Measurements from ENCODE around the gene LRRC23.

The LRRC23 gene

DNA sequence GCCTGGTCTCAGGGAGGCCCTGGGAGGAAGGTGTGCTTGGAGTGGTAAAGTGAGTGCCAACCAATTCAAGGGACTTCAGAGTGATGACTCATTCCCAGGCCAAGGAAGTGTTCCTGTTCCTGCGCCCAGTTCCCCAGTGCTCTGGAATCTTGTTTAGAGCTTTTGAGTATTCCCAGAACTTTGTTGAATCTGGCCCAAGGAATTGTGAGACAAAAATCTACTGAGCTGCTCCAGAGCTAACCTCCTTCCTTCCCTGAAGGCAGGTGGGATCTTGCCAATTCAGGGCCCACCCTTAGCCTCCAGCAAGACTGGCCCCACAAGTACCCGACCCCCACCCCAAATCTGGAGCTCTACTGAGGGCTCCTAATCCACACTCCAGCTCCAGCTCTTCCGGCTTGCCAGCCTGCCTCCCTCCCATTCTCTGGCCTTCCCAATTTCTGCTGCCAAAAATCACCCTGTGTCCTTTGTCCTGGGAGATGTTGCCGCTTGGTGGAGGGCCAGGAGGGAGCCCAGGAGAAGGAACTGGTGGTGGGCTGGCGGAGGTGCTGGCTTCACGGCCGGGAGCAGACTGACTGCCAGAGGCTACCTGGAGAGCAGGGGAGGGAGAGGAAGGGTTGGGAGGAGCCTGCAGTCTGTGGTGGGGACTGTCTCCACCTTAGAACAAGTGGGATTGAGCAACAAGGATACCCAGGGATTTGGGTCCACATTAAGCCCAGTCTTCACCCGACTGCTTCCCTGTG is 21.1 kb downstream of the LRRC23 start:
- DNase-seq (ENCODE audit: low read depth): peak; percentile 89

DNA sequence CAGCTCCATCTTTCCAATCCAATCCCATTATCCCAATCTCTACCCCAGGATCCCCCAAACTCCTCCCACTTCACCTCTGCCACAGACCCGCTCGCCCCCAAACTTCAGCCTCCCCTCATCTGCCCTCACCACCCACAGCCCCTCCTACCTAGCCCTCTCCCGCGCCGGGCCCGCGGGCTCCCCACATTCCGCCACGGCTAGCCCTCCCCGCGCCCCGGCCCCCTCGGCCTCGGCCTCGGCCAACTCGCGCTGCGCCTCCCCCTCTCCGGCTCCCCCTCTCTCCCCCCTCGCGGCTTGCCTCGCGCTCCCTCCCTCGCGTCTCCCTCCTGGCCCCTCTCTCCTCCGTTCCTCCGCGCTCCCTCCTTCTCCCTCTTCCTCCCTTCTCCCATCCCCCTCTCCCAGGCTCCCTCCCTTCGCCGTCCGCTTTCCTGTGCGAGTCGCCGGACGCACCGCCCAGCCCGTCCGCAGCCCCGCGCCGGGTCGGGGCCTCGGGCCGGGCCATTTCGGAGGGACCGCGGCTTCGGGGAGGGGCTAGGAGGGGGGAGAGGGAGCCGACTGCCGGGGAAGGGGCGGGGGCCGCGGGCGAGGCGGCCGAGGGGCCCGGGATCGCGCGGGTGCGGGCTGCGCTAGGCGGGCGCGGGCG is 22.9 kb downstream of the LRRC23 start, which contains the start of gene ATN1:
Gene ATN1, plus strand, starts transcription at position 581 of the 643 bp plus-strand sequence. CDS start 6,043 bp downstream, outside the sequence.
- DNase-seq (ENCODE audit: low read depth): peak; percentile 68

DNA sequence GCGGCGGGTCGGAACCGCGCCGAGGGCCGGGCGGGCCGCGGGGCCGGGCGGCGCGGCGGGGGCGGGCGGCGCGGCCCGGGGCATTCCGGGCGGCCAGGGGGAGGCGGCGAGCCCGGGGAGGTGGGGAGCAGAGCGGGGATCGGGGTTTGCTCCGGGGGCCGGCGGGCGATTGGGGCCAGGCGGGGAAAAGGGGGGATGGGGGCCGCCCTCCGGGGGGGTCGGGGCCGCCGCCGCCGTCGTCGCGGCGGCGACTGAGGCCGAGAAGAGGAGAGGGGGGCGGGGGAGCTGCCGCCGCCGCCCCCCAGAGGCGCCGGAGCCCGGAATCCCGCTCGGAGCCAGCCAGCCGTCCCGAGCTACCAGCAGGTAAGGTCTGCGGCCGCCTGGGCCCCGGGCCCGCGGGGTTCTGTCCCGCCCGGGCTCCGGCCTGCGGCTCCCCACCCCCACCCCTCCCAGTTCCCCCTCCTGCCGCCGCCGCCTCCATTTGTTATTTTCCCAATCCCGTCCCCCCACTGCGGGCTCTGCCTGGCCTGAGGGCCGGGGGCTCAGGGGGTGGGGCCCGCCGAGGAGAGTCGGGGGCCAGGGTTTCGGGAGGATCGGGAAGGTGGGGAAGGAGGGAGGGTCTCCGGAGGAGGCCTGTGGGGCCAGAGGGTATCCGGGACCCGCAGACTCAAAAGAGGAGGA is 23.5 kb downstream of the LRRC23 start:
- no peak for DNase-seq (ENCODE audit: low read depth)

DNA sequence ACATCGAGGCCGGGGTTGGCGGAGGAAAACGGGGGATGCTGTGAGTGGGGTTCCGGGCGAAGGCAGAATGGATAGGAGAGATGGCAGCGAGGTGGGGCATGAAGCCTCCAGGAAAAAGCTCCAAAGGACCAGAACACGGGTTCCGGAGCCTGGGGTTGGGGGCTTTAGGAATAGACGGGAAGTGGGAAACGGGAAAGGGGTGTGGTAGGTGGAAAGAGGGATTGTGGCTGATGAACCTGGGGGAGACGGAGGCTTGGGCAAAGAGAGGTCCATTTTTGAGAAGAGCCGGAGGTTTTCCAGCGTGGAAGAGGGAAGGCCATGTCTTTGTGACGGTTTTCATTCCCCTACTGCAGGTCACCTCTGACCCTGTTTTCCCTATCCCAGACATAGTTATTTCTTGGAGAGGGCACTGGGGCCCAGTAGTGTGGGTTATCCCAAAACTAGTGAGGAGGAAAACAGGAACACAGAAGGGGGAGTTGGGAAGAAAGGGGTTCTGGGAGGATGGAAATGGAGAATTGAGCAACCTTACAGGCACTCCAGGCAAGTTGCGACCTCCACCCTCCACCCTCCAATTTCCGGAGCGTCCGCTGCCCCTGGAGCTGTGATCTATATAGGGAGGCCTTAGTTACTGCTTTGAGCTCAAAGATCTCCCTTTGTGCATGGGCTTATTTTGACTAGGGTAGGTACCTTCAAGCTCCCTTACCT is 24.2 kb downstream of the LRRC23 start:
- DNase-seq (ENCODE audit: low read depth): no peak

DNA sequence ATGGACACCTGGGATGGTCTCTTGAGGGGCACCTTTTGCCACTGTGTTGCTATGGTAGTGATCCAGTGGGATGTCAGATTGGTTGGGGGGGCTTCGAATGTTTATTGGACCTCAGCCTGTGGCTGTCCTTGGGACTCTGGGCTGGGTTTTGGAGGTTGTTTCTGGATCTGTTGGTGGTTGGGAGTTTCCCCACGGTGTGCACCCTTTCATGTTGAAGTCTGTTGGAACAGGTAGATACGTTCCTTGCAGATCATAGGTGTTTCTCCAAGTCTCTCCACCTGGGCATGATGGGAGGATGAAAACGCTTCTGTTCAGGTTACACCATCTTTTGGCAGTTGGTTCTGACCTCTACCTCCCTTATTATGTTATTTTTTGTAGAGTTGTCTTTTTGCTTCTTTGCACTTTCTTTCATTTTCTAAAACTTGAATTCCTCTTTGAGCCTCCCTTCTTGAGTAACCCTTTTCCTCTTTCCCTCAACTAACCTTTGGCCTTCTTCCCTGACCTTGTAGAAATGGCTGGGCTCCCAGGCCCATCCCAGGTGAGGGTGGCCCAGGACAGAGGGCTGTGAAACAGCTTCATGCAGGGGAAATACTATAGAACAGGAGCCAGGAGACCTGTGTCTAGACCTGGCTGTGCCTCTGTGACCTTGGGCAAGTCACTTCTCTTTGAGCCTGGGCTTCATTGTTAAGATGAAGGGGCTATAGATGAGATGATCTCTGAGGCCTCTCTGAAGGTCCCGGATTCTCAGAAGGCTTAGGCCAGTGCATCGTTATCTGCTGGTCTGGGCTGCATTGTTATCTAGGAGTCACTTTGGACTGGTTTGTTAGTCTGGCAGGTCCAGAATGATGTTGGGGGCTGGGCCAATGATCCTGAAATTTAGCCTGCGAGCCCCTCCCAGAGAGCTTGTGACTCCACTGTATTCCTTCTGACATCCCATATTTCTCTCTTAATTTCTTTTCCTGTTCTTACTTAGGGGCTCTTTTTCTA is 25.1 kb downstream of the LRRC23 start:
- no peak for DNase-seq (ENCODE audit: low read depth)

DNA sequence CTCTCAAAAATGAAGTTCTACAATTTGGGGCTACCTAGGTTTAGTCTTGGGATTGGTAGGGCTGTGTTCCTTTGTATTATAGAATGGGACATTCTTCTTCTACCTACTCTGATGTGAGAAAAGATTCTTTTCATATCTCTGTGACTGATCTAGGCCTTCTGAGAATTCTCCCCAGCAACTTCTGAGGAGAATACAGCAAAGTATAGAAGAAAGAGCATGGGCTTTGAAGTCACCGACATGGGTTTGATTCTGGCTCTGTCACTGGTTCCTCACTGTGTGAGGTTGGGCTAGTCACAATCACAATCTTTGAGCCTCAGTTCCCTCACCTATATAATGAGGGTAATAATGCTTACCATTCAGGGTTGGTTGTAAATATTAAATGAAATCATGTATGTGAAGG is 28.1 kb downstream of the LRRC23 start:
- no peak for DNase-seq (ENCODE audit: low read depth)

DNA sequence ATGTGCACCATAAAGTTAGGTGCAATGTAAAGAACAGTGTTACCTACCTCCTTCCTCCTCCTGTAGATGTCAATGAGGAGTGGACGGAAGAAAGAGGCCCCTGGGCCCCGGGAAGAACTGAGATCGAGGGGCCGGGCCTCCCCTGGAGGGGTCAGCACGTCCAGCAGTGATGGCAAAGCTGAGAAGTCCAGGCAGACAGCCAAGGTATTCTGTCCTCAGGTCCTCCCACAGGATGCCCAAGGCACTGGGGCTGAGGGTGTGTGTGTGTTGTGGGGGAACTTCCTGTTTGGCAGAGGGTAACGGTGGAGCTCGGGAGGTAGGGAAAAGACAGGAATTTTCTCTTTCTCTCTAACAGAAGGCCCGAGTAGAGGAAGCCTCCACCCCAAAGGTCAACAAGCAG is 29.5 kb downstream of the LRRC23 start:
- DNase-seq (ENCODE audit: low read depth): no peak

DNA sequence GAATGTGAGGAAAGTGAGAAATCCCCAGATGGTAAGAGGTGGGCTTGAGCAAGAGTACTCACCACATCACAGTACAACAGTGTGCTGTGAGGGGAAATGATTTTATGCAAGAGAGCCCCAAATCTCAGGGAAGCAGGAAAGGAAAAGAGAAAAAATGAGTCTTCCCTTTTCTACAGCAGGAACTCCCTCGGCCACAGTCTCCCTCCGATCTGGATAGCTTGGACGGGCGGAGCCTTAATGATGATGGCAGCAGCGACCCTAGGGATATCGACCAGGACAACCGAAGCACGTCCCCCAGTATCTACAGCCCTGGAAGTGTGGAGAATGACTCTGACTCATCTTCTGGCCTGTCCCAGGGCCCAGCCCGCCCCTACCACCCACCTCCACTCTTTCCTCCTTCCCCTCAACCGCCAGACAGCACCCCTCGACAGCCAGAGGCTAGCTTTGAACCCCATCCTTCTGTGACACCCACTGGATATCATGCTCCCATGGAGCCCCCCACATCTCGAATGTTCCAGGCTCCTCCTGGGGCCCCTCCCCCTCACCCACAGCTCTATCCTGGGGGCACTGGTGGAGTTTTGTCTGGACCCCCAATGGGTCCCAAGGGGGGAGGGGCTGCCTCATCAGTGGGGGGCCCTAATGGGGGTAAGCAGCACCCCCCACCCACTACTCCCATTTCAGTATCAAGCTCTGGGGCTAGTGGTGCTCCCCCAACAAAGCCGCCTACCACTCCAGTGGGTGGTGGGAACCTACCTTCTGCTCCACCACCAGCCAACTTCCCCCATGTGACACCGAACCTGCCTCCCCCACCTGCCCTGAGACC is 31.0 kb downstream of the LRRC23 start:
- DNase-seq (ENCODE audit: low read depth): no peak

DNA sequence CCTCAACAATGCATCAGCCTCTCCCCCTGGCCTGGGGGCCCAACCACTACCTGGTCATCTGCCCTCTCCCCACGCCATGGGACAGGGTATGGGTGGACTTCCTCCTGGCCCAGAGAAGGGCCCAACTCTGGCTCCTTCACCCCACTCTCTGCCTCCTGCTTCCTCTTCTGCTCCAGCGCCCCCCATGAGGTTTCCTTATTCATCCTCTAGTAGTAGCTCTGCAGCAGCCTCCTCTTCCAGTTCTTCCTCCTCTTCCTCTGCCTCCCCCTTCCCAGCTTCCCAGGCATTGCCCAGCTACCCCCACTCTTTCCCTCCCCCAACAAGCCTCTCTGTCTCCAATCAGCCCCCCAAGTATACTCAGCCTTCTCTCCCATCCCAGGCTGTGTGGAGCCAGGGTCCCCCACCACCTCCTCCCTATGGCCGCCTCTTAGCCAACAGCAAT is 31.6 kb downstream of the LRRC23 start:
- no peak for DNase-seq (ENCODE audit: low read depth)

DNA sequence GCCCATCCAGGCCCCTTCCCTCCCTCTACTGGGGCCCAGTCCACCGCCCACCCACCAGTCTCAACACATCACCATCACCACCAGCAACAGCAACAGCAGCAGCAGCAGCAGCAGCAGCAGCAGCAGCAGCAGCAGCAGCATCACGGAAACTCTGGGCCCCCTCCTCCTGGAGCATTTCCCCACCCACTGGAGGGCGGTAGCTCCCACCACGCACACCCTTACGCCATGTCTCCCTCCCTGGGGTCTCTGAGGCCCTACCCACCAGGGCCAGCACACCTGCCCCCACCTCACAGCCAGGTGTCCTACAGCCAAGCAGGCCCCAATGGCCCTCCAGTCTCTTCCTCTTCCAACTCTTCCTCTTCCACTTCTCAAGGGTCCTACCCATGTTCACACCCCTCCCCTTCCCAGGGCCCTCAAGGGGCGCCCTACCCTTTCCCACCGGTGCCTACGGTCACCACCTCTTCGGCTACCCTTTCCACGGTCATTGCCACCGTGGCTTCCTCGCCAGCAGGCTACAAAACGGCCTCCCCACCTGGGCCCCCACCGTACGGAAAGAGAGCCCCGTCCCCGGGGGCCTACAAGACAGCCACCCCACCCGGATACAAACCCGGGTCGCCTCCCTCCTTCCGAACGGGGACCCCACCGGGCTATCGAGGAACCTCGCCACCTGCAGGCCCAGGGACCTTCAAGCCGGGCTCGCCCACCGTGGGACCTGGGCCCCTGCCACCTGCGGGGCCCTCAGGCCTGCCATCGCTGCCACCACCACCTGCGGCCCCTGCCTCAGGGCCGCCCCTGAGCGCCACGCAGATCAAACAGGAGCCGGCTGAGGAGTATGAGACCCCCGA is 32.2 kb downstream of the LRRC23 start:
- DNase-seq (ENCODE audit: low read depth): no peak

DNA sequence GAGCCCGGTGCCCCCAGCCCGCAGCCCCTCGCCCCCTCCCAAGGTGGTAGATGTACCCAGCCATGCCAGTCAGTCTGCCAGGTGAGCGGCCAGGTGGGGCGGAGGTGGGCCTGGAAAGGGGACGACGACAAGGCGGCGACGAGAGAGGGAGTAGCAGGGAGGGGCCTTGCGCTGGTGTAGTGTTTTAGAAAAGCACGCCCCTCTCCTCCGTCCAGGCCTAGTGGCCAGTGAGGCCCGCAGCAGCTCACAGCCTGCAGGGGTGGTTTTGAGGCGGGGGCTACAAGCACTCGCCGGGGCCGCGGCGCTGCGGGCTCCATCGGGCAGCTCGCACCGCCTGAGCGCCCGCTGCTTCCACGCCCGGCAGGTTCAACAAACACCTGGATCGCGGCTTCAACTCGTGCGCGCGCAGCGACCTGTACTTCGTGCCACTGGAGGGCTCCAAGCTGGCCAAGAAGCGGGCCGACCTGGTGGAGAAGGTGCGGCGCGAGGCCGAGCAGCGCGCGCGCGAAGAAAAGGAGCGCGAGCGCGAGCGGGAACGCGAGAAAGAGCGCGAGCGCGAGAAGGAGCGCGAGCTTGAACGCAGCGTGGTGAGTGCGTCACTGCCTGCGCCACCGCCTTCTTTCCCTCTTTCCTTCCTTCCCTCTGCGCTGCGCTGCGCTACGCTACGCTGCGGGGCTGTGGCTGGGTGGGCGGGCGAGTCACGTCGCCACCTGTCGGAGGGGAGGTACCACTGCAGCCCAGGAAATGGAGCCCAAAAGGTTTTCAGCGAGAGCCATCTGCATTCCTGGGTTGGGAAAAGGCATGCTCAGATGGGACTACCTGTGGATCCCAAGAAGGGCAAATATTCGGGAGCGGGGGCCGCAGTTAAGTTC is 33.1 kb downstream of the LRRC23 start:
- DNase-seq (ENCODE audit: low read depth): peak; percentile 84

DNA sequence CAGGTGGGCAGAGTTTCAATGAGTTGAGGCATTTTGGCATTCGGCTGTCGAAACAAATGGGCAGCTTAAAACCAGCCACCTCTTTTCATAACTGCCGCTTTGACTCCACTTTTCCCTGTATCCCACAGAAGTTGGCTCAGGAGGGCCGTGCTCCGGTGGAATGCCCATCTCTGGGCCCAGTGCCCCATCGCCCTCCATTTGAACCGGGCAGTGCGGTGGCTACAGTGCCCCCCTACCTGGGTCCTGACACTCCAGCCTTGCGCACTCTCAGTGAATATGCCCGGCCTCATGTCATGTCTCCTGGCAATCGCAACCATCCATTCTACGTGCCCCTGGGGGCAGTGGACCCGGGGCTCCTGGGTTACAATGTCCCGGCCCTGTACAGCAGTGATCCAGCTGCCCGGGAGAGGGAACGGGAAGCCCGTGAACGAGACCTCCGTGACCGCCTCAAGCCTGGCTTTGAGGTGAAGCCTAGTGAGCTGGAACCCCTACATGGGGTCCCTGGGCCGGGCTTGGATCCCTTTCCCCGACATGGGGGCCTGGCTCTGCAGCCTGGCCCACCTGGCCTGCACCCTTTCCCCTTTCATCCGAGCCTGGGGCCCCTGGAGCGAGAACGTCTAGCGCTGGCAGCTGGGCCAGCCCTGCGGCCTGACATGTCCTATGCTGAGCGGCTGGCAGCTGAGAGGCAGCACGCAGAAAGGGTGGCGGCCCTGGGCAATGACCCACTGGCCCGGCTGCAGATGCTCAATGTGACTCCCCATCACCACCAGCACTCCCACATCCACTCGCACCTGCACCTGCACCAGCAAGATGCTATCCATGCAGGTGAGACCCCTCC is 34.0 kb downstream of the LRRC23 start:
- DNase-seq (ENCODE audit: low read depth): no peak

DNA sequence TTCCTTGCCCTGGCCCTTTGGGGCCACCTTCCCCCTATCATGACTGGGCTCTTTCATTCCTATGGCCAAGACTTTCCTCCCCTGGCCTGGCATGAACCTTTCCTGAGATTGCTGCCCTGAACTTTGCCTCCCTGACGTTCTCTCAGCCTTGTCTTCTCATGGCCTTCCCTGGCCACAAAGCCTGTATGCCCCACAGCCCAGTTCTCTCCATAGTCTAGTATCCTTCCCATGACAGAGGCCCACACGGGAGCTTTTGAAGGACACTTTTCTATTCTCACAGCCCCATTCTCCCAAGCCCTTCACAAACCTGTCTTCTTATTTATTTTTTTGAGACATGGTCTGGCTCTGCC is 34.5 kb downstream of the LRRC23 start:
- no peak for DNase-seq (ENCODE audit: low read depth)

DNA sequence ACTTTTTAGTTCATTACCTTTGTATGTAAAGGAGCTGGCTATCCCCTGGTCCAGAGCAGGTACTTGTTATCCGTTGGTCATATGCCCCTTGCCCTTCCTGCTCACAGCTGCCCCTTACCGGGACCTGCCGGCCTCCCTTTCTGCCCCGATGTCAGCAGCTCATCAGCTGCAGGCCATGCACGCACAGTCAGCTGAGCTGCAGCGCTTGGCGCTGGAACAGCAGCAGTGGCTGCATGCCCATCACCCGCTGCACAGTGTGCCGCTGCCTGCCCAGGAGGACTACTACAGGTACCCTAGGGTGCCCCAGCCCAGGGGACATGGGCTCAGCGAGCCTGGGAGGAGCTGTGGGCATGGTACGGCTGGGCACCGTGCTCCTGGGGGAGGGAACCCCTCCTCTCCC is 36.6 kb downstream of the LRRC23 start:
- DNase-seq (ENCODE audit: low read depth): no peak

DNA sequence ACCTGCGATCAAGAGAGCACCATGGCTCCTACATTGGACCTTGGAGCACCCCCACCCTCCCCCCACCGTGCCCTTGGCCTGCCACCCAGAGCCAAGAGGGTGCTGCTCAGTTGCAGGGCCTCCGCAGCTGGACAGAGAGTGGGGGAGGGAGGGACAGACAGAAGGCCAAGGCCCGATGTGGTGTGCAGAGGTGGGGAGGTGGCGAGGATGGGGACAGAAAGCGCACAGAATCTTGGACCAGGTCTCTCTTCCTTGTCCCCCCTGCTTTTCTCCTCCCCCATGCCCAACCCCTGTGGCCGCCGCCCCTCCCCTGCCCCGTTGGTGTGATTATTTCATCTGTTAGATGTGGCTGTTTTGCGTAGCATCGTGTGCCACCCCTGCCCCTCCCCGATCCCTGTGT is 37.2 kb downstream of the LRRC23 start:
- no peak for DNase-seq (ENCODE audit: low read depth)

DNA sequence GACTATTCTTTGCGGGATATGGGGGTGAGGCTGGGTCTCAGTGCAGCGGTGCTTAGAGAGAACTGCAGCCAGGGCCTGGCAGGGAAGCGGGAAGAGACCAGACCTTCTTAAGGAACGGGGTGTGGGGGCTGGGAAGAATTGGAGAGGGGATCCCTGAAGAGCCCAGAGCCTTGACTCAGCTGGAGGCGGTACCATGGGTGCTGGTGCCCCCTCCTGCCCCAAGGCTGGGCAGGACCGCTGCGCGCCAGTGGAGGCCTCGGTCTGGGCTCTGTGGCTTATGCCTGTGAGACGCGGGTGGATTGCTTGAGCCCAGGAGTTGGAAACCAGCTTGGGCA is 37.7 kb downstream of the LRRC23 start:
- DNase-seq (ENCODE audit: low read depth): no peak

DNA sequence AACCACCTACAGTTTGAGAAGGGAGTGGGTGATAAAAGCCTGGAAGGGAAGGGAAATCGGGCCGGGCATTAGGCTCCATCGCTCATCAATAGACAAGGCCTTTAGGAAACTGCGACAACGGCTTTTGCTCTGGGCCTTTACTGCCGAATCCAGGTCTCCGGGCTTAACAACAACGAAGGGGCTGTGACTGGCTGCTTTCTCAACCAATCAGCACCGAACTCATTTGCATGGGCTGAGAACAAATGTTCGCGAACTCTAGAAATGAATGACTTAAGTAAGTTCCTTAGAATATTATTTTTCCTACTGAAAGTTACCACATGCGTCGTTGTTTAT is 38.7 kb downstream of the LRRC23 start:
- DNase-seq (ENCODE audit: low read depth): peak; percentile 89

All from stromal cell of bone marrow (primary cell).